Activated CD4-positive, alpha-beta T cell treated with anti-CD3 and anti-CD28 coated beads, Interleukin-2, amount 10 ng/mL, durations not matched to agents 24 days and 14 days (primary cell): ENCODE results near the gene SYNDIG1L. TPM values are rescaled to one million over a fixed set of nuclear protein-coding genes. Genes with fewer than 3 reads are reported as not detected.
"Not testable (repeated sequence)": the region's sequence is repeated elsewhere in the genome, so short reads cannot be mapped to it uniquely, and the experiment has no call there.

Experiments used
- DNase-seq: peaks from one replicate; pipeline ENCODE4 v3.0.0; 2022
- H3K27ac Mint-ChIP-seq: one replicate; pipeline ENCODE4 v1.8.0; 2022; ENCODE audit warnings: mild to moderate bottlenecking, mixed read lengths
- H3K27me3 Mint-ChIP-seq: one replicate; pipeline ENCODE4 v1.8.0; 2022; ENCODE audit warnings: mixed read lengths
- H3K36me3 Mint-ChIP-seq: one replicate; pipeline ENCODE4 v1.8.0; 2022; ENCODE audit warnings: low read depth, mild to moderate bottlenecking, mixed read lengths
- H3K4me1 Mint-ChIP-seq: one replicate; pipeline ENCODE4 v1.8.0; 2021; ENCODE audit warnings: mixed read lengths
- H3K4me3 Mint-ChIP-seq: one replicate; pipeline ENCODE4 v1.8.0; 2022; ENCODE audit warnings: mild to moderate bottlenecking, moderate library complexity, mixed read lengths
- H3K9me3 Mint-ChIP-seq: one replicate; pipeline ENCODE4 v1.8.0; 2021; ENCODE audit warnings: mixed read lengths
- intact Hi-C: fragments of 100-400 bp; cut with micrococcal nuclease; formaldehyde crosslinking; loops from one replicate; pipeline ENCODE4 v1.15.1; 2023
- total RNA-seq: library from RNA; stranded (reverse); gene quantifications from 2 replicates; pipeline ENCODE4 v1.2.3, GENCODE V29; 2022

SYNDIG1L gene
- total RNA-seq, 1 donor from 2014 or later, result not detected

GRCh38 chr14:74454397-74454796 is 28.4 kb upstream of the SYNDIG1L start:
- not testable (repeated sequence) for H3K36me3 Mint-ChIP-seq, H3K4me1 Mint-ChIP-seq
- H3K27me3 Mint-ChIP-seq, result peaks cover 23% of the 10 kb centered on the region

GRCh38 chr14:74444866-74445265 is 18.9 kb upstream of the SYNDIG1L start:
- no peaks in the 10 kb centered on the region for H3K36me3 Mint-ChIP-seq
- H3K27me3 Mint-ChIP-seq, result peaks cover 33% of the 10 kb centered on the region
- intact Hi-C loops, result no loop called here
- no peak for DNase-seq
- no peak overlapping the region for H3K27ac Mint-ChIP-seq
- H3K4me1 Mint-ChIP-seq, result no peaks in the 10 kb centered on the region
- no peak overlapping the region for H3K4me3 Mint-ChIP-seq
- no peaks in the 10 kb centered on the region for H3K9me3 Mint-ChIP-seq

More at GRCh38 chr14:74454397-74454796, 28.4 kb upstream of the SYNDIG1L start:
- DNase-seq, H3K27ac Mint-ChIP-seq, intact Hi-C loops, H3K4me3 Mint-ChIP-seq, H3K9me3 Mint-ChIP-seq: not testable (repeated sequence)

GRCh38 chr14:74442757-74443156 is 16.7 kb upstream of the SYNDIG1L start:
- H3K36me3 Mint-ChIP-seq, result no peaks in the 10 kb centered on the region
- H3K4me3 Mint-ChIP-seq, result no peak overlapping the region
- intact Hi-C loops, result no loop called here
- no peak for DNase-seq
- H3K9me3 Mint-ChIP-seq, result no peaks in the 10 kb centered on the region
- no peaks in the 10 kb centered on the region for H3K4me1 Mint-ChIP-seq
- no peak overlapping the region for H3K27ac Mint-ChIP-seq
- peaks cover 20% of the 10 kb centered on the region for H3K27me3 Mint-ChIP-seq

DNA sequence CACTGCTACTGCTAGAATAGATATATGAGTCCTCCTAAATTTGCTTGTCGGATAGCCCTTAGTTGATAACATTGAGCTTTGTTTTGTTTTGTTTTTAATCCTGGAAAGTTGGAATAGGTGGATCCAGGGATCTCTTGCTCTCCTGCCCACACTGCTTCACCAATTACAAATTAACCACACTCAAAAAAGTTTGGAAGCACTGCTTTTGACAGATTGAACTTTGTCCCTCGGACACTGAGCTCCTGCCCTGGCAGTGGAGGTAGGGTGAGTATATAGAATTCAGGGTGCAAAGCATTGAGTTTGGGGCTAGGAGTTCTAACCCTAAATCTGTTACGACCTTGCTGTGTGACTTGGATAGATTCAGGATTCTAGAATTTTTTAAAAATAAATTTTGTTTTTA is 15.1 kb upstream of the SYNDIG1L start:
- DNase-seq, result no peak
- H3K27ac Mint-ChIP-seq, result no peak overlapping the region
- no peaks in the 10 kb centered on the region for H3K36me3 Mint-ChIP-seq
- peaks cover 18% of the 10 kb centered on the region for H3K27me3 Mint-ChIP-seq
- intact Hi-C loops, result no loop called here
- H3K4me3 Mint-ChIP-seq, result no peak overlapping the region
- no peaks in the 10 kb centered on the region for H3K4me1 Mint-ChIP-seq
- H3K9me3 Mint-ChIP-seq, result no peaks in the 10 kb centered on the region

DNA sequence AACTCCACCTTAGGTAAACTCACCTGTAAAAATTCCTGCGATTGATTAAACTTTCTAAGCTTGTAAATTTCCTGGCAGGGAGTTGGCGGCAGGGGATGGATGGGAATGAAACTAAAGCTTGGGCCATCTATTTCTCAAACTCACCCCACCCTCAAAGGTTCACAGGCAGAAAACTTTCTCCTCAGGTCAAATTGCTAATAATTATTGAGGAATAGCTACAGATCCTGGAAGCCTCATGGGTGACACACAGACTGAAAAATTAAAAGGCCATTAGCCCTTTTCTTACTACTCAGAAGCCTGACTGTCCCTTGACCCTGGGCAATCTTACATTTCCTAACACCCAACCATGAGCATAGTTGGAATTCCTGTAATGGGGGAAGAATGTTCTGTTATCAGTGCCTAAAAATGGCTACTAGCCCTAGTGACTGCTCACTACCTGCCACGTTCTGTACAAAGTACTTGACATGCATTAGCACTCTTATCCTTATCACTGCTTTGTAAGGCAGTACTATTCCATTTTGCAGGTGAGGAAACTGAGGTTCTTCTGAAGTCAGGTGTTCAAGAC is 12.4 kb upstream of the SYNDIG1L start:
- Mint-ChIP-seq H3K27ac (no peak overlapping the region), H3K36me3 (no peaks in the 10 kb centered on the region), H3K4me1 (no peaks in the 10 kb centered on the region), H3K9me3 (no peaks in the 10 kb centered on the region), H3K27me3 (peaks cover 21% of the 10 kb centered on the region), H3K4me3 (no peak overlapping the region)
- intact Hi-C loops, result no loop called here
- DNase-seq, result no peak

DNA sequence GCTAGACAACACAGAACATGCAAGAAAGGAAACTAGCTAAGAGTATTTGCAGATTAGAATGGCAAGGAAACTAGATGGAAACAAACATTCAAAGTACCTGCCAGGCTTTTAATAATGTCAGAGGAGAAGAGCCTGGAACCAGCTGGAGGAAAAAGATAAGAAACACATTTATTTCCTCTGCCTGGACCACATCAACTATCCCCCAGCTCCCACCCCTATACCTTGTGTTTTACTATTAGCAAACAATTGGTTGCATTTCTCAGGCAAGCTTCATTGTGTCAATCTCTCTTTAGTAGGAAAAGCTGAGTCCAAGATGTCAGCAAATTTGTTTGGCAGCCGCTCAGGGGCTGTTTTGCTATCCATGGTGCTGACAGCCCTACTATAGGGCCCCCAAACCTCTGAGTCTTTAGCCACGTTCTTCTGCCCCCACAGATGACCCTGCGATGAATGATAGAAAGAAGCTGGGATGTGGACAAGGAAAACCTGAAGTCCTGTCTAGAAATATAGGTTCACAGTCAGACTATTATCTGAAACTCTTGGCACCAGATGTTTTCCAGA is 11.6 kb upstream of the SYNDIG1L start:
- no peak overlapping the region for H3K4me3 Mint-ChIP-seq

DNA sequence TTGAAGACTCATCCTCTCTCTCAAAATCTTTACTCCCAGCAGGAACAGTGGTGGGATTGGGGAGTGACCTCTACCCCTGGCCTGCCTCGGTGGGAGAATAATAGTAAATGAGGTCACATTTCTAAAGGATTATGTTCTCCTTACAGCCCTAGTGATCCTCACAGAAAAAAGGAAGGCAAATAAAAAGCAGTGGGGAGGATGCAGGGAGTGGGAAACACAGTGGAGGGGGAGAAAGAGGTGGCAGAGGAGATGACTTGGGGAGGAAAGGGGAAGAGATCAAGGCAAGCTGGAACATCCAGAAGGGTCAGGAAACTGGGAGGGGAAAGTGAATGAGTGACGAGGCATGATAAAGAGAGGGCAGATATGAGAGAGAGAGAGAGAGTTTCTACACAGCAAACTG is 8.3 kb upstream of the SYNDIG1L start:
- peaks cover 15% of the 10 kb centered on the region for H3K27me3 Mint-ChIP-seq
- H3K4me3 Mint-ChIP-seq, result no peak overlapping the region
- H3K9me3 Mint-ChIP-seq, result no peaks in the 10 kb centered on the region
- no peak overlapping the region for H3K27ac Mint-ChIP-seq
- no peaks in the 10 kb centered on the region for H3K4me1 Mint-ChIP-seq
- no peaks in the 10 kb centered on the region for H3K36me3 Mint-ChIP-seq
- intact Hi-C loops, result no loop called here
- DNase-seq, result no peak

More for the DNA sequence above, 11.6 kb upstream of the SYNDIG1L start:
- Mint-ChIP-seq H3K27me3 (peaks cover 16% of the 10 kb centered on the region), H3K27ac (no peak overlapping the region), H3K4me1 (no peaks in the 10 kb centered on the region), H3K9me3 (no peaks in the 10 kb centered on the region), H3K36me3 (no peaks in the 10 kb centered on the region)
- intact Hi-C loops, result no loop called here
- DNase-seq, result no peak

- Mint-ChIP-seq H3K27ac (no peak overlapping the region), H3K36me3 (no peaks in the 10 kb centered on the region), H3K4me3 (no peak overlapping the region), H3K4me1 (peaks cover 2% of the 10 kb centered on the region), H3K27me3 (peaks cover 30% of the 10 kb centered on the region), H3K9me3 (no peaks in the 10 kb centered on the region)
- intact Hi-C loops, result no loop called here
- no peak for DNase-seq
Observed at GRCh38 chr14:74429991-74430390, 4.0 kb upstream of the SYNDIG1L start.

DNA sequence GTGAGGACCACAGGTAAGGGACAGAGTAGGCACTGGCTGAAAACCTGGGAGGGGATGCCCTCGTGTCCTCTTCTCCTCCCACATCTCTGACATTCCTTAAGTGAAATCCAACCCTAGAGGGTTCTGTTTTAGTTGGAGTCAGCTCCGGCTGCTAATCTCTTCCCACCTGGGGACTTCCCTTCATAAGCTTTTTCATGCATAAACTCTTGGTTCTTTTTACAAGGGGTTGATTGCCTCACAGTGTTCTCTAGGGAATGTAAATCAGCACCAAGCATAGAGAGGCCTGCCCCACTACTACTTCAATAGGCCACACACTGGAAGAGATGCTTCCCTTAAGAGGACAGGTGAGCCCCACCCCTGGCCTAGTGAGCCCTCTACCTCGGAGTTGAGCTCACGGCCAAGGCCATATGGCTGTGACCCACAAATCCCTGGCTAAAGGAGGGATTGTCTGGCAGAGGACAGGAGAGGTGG is 3.2 kb upstream of the SYNDIG1L start:
- intact Hi-C loops, result no loop called here
- no peak for DNase-seq
- H3K27ac Mint-ChIP-seq, result no peak overlapping the region
- H3K9me3 Mint-ChIP-seq, result no peaks in the 10 kb centered on the region
- H3K27me3 Mint-ChIP-seq, result peaks cover 32% of the 10 kb centered on the region
- H3K36me3 Mint-ChIP-seq, result no peaks in the 10 kb centered on the region
- peaks cover 2% of the 10 kb centered on the region for H3K4me1 Mint-ChIP-seq
- no peak overlapping the region for H3K4me3 Mint-ChIP-seq

GRCh38 chr14:74427651-74428050 is 1.6 kb upstream of the SYNDIG1L start:
- intact Hi-C loops, result no loop called here
- Mint-ChIP-seq H3K27me3 (peaks cover 31% of the 10 kb centered on the region), H3K9me3 (no peaks in the 10 kb centered on the region), H3K36me3 (no peaks in the 10 kb centered on the region), H3K27ac (no peak overlapping the region), H3K4me1 (peaks cover 2% of the 10 kb centered on the region), H3K4me3 (no peak overlapping the region)
- DNase-seq, result no peak

GRCh38 chr14:74425525-74426201 is 347 bp downstream of the SYNDIG1L start:
- no peak overlapping the region for H3K4me3 Mint-ChIP-seq
- H3K9me3 Mint-ChIP-seq, result no peaks in the 10 kb centered on the region
- peaks cover 37% of the 10 kb centered on the region for H3K27me3 Mint-ChIP-seq
- H3K4me1 Mint-ChIP-seq, result peaks cover 2% of the 10 kb centered on the region
- H3K36me3 Mint-ChIP-seq, result no peaks in the 10 kb centered on the region
- DNase-seq, result peak; percentile 92
- H3K27ac Mint-ChIP-seq, result no peak overlapping the region
- intact Hi-C loops, result no loop called here

DNA sequence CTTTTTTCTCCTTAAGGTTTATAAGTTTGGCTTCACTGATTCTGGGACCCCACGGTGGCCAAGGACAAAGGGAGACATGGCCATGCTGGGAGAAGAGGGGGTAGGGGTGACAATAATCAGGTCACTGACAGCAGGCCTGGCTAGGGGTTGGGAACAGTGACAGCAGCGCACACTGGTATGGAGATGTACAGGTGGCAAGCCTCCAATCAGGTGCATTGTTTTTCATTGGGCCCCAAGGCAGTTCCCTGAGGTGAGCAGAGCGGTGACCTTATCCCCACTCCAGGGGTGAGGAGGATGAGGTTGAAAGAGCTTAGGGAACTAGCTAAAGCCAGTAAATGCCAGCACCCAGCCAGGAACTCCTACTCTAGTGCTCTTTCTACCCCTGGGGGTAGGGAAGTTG is 1.4 kb downstream of the SYNDIG1L start:
- H3K4me3 Mint-ChIP-seq, result no peak overlapping the region
- no peaks in the 10 kb centered on the region for H3K9me3 Mint-ChIP-seq
- H3K36me3 Mint-ChIP-seq, result no peaks in the 10 kb centered on the region
- H3K27me3 Mint-ChIP-seq, result peaks cover 39% of the 10 kb centered on the region
- H3K27ac Mint-ChIP-seq, result no peak overlapping the region
- no peak for DNase-seq
- intact Hi-C loops, result no loop called here
- peaks cover 2% of the 10 kb centered on the region for H3K4me1 Mint-ChIP-seq

- no peak overlapping the region for H3K27ac Mint-ChIP-seq
- peaks cover 29% of the 10 kb centered on the region for H3K27me3 Mint-ChIP-seq
- H3K4me1 Mint-ChIP-seq, result peaks cover 2% of the 10 kb centered on the region
- no peaks in the 10 kb centered on the region for H3K36me3 Mint-ChIP-seq
- no peak overlapping the region for H3K4me3 Mint-ChIP-seq
- intact Hi-C loops, result no loop called here
- H3K9me3 Mint-ChIP-seq, result no peaks in the 10 kb centered on the region
- no peak for DNase-seq
Observed at GRCh38 chr14:74423246-74423645, 2.8 kb downstream of the SYNDIG1L start.

- Mint-ChIP-seq H3K27ac (no peak overlapping the region), H3K9me3 (no peaks in the 10 kb centered on the region), H3K4me1 (peaks cover 2% of the 10 kb centered on the region), H3K4me3 (no peak overlapping the region), H3K36me3 (no peaks in the 10 kb centered on the region), H3K27me3 (peaks cover 23% of the 10 kb centered on the region)
- intact Hi-C loops, result no loop called here
- DNase-seq, result no peak
Observed at GRCh38 chr14:74421981-74422380, 4.0 kb downstream of the SYNDIG1L start.
